HEK293 (cell line): Measurements from ENCODE around the gene BRAT1.

Source experiments
- CTCF ChIA-PET: fragments of 350-600 bp; formaldehyde crosslinking; extraction: SDS; loops from one replicate; lab custom pipeline; 2021; ENCODE audit warnings: antibody characterized with exemption; lab: Yijun Ruan, JAX
- POLR2A ChIA-PET: fragments of 300-600 bp; formaldehyde crosslinking; extraction: SDS; loops from one replicate; lab custom pipeline; 2020; ENCODE audit warnings: antibody characterized with exemption, inconsistent platforms; lab: Yijun Ruan, JAX
- H3K27ac ChIP-seq: fragments of 200-500 bp; sonication (Bioruptor generic); 2 replicates; pipeline ENCODE4 v1.5.1; 2014; ENCODE audit warnings: low read depth, low read length, control low read depth, inconsistent platforms; ENCODE audit errors: extremely low read depth
- H3K36me3 ChIP-seq, 2 experiments: fragments of 200-500 bp in 1 of 2; sonication (Bioruptor generic) in 1 of 2; 1 replicate in 1 of 2; 2 replicates in 1 of 2; pipeline ENCODE4 v1.5.1; 2014 to 2017; ENCODE audit warnings: inconsistent platforms in 2 of 2, low read length in 2 of 2; ENCODE audit not compliant: control insufficient read depth in 2 of 2, insufficient read depth in 1 of 2
- H3K4me1 ChIP-seq: fragments of 200-500 bp; sonication (Bioruptor generic); 2 replicates; pipeline ENCODE4 v1.5.1; 2014; ENCODE audit warnings: mild to moderate bottlenecking, low read length, inconsistent platforms; ENCODE audit not compliant: control insufficient read depth, insufficient read depth
- H3K4me3 ChIP-seq: 2 replicates; pipeline ENCODE4 v1.5.1; 2011; ENCODE audit warnings: low read depth, mild to moderate bottlenecking, control low read depth, low read length, moderate library complexity
- H3K9me3 ChIP-seq: fragments of 200-500 bp; sonication (Bioruptor generic); 2 replicates; pipeline ENCODE4 v1.5.1; 2014; ENCODE audit warnings: low read depth, low read length, inconsistent platforms; ENCODE audit not compliant: control insufficient read depth, insufficient read depth
- EGR2 ChIP-seq: fragments of 450-650 bp; formaldehyde crosslinking; IDR thresholded peaks from 2 replicates; pipeline ENCODE4 v1.5.1; 2016; ENCODE audit warnings: low read depth, missing biosample characterization, missing genetic modification characterization
- GLIS1 ChIP-seq: fragments of 450-650 bp; formaldehyde crosslinking; IDR thresholded peaks from 2 replicates; pipeline ENCODE4 v1.5.1; 2016; ENCODE audit warnings: missing biosample characterization, missing genetic modification characterization
- PRDM1 ChIP-seq: fragments of 450-650 bp; formaldehyde crosslinking; IDR thresholded peaks from 2 replicates; pipeline ENCODE4; 2016; ENCODE audit warnings: missing biosample characterization, missing genetic modification characterization
- RBAK ChIP-seq: fragments of 450-650 bp; formaldehyde crosslinking; IDR thresholded peaks from 2 replicates; pipeline ENCODE4 v1.5.1; 2016; ENCODE audit warnings: missing biosample characterization, missing genetic modification characterization
- ZBTB17 ChIP-seq: fragments of 450-650 bp; formaldehyde crosslinking; IDR thresholded peaks from 2 replicates; pipeline ENCODE4 v1.5.1; 2016; ENCODE audit warnings: missing biosample characterization, missing genetic modification characterization
- ZBTB21 ChIP-seq: fragments of 450-650 bp; formaldehyde crosslinking; IDR thresholded peaks from 2 replicates; pipeline ENCODE4 v1.5.1; 2017; ENCODE audit warnings: missing biosample characterization, missing genetic modification characterization
- ZFHX2 ChIP-seq: fragments of 450-650 bp; formaldehyde crosslinking; conservative IDR thresholded peaks from 2 replicates; pipeline ENCODE4 v1.5.1; 2016; ENCODE audit warnings: missing biosample characterization, missing genetic modification characterization
- ZIC2 ChIP-seq: fragments of 450-650 bp; formaldehyde crosslinking; IDR thresholded peaks from 2 replicates; pipeline ENCODE4 v1.5.1; 2016; ENCODE audit warnings: missing biosample characterization, missing genetic modification characterization
- ZNF174 ChIP-seq: fragments of 450-650 bp; formaldehyde crosslinking; IDR thresholded peaks from 2 replicates; pipeline ENCODE4 v1.5.0; 2017; ENCODE audit warnings: missing biosample characterization, mild to moderate bottlenecking, missing genetic modification characterization
- ZNF211 ChIP-seq: fragments of 450-650 bp; formaldehyde crosslinking; IDR thresholded peaks from 2 replicates; pipeline ENCODE4 v1.5.1; 2016; ENCODE audit warnings: low read depth, missing biosample characterization, missing genetic modification characterization
- ZNF354C ChIP-seq: fragments of 450-650 bp; formaldehyde crosslinking; IDR thresholded peaks from 2 replicates; pipeline ENCODE4 v1.5.1; 2016; ENCODE audit warnings: missing biosample characterization, missing genetic modification characterization, low read depth, borderline replicate concordance
- ZNF366 ChIP-seq: fragments of 450-650 bp; formaldehyde crosslinking; conservative IDR thresholded peaks from 2 replicates; pipeline ENCODE4 v1.5.1; 2016; ENCODE audit warnings: missing biosample characterization, missing genetic modification characterization
- ZNF449 ChIP-seq: fragments of 450-650 bp; formaldehyde crosslinking; IDR thresholded peaks from 2 replicates; pipeline ENCODE4 v1.5.1; 2017; ENCODE audit warnings: missing biosample characterization, mild to moderate bottlenecking, missing genetic modification characterization, moderate library complexity
- ZNF501 ChIP-seq: fragments of 450-650 bp; formaldehyde crosslinking; IDR thresholded peaks from 2 replicates; pipeline ENCODE4 v1.5.1; 2016; ENCODE audit warnings: missing biosample characterization, missing genetic modification characterization
- ZNF530 ChIP-seq: fragments of 450-650 bp; formaldehyde crosslinking; IDR thresholded peaks from 2 replicates; pipeline ENCODE4 v1.5.1; 2016; ENCODE audit warnings: low read depth, missing biosample characterization, missing genetic modification characterization
- ZNF544 ChIP-seq: fragments of 450-650 bp; formaldehyde crosslinking; IDR thresholded peaks from 2 replicates; pipeline ENCODE4 v1.5.0; 2017; ENCODE audit warnings: missing biosample characterization, missing genetic modification characterization
- ZNF548 ChIP-seq: fragments of 450-650 bp; formaldehyde crosslinking; IDR thresholded peaks from 2 replicates; pipeline ENCODE4 v1.5.1; 2016; ENCODE audit warnings: missing biosample characterization, missing genetic modification characterization
- ZNF560 ChIP-seq: fragments of 450-650 bp; formaldehyde crosslinking; IDR thresholded peaks from 2 replicates; pipeline ENCODE4 v1.5.1; 2017; ENCODE audit warnings: missing biosample characterization, missing genetic modification characterization, borderline replicate concordance
- ZNF610 ChIP-seq: fragments of 450-650 bp; formaldehyde crosslinking; IDR thresholded peaks from 2 replicates; pipeline ENCODE4 v1.5.1; 2016; ENCODE audit warnings: missing biosample characterization, missing genetic modification characterization, borderline replicate concordance
- ZNF664 ChIP-seq: fragments of 450-650 bp; formaldehyde crosslinking; IDR thresholded peaks from 2 replicates; pipeline ENCODE4 v1.5.1; 2016; ENCODE audit warnings: missing biosample characterization, missing genetic modification characterization
- ZNF768 ChIP-seq: fragments of 450-650 bp; formaldehyde crosslinking; IDR thresholded peaks from 2 replicates; pipeline ENCODE4 v1.5.1; 2018; ENCODE audit warnings: missing biosample characterization, mild to moderate bottlenecking, missing genetic modification characterization
- TF ChIP-seq, protein P1 (sequence below): fragments of 450-650 bp; formaldehyde crosslinking; IDR thresholded peaks from 2 replicates; pipeline ENCODE4 v1.5.1; 2017; ENCODE audit warnings: missing biosample characterization, missing genetic modification characterization

Gene BRAT1

DNA sequence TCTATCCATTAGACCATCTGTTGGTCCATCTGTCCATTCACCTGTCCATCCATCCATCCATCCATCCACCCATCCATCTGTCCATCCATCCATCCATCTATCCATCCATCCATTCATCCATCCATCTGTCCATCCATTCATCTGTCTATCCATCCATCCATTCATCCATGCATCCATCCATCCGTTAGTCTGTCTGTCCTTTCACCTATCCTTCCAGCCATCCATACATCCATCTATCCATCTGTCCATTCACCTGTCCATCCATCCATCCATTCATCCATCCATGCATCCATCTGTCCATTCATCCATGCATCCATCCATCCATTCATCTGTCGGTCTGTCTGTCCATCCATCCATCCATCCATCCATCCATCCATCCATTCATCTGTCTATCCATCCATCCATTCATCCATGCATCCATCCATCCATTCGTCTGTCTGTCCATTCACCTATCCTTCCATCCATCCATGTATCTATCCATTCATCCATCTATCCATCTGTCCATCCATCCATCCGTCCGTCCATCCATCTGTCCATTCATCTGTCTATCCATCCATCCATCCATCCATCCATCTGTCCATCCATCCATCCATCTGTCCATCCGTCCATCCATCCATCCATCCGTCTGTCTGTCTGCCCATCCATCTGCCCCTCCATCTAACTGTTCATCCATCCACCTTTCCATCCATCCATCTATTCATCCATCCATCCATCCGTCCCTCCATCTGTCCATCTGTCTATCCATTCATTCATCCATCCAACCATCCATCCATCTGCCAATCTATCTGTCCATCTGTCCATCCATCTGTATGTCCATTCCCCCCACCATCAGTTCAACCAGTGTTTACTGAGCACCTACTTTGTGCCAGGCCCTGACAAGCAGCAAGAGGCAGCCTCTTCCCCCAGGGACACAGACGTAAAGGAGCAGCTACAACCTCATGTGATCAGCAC is 40.6 kb downstream of the BRAT1 start (continued):
- TF ChIP-seq, protein P1, sequence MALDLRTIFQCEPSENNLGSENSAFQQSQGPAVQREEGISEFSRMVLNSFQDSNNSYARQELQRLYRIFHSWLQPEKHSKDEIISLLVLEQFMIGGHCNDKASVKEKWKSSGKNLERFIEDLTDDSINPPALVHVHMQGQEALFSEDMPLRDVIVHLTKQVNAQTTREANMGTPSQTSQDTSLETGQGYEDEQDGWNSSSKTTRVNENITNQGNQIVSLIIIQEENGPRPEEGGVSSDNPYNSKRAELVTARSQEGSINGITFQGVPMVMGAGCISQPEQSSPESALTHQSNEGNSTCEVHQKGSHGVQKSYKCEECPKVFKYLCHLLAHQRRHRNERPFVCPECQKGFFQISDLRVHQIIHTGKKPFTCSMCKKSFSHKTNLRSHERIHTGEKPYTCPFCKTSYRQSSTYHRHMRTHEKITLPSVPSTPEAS (tag by site-specific recombination) = no peak
- TF ChIP-seq ZNF610 (tag by site-specific recombination) (no peak), ZNF449 (tag by site-specific recombination) (no peak), ZNF664 (tag by site-specific recombination) (peak; percentile 99), ZBTB17 (peak; percentile 96), RBAK (no peak), ZNF548 (tag by site-specific recombination) (no peak), ZNF501 (tag by site-specific recombination) (no peak)

- Histone ChIP-seq H3K27ac (no peak overlapping the region), H3K4me3 (no peak overlapping the region), H3K9me3 (no peaks in the 10 kb centered on the region), H3K36me3 (no peaks in the 10 kb centered on the region), H3K4me1 (no peaks in the 10 kb centered on the region; the same call in 1 of the 2 replicates)
- POLR2A ChIA-PET = no interaction called here
- TF ChIP-seq GLIS1 (peak; percentile 22; the same call in 1 of the 2 replicates), ZNF354C (no peak), ZIC2 (tag by site-specific recombination) (peak; percentile 33; the same call in 1 of the 2 replicates), ZNF366 (tag by site-specific recombination) (no peak), PRDM1 (tag by site-specific recombination) (no peak)
- CTCF ChIA-PET = no interaction called here
Measured at GRCh38 chr7:2513702-2514101, 41.6 kb downstream of the BRAT1 start.

- POLR2A ChIA-PET = no interaction called here
- Histone ChIP-seq H3K9me3 (no peaks in the 10 kb centered on the region), H3K4me1 (no peaks in the 10 kb centered on the region; the same call in 1 of the 2 replicates), H3K4me3 (no peak overlapping the region), H3K27ac (no peak overlapping the region), H3K36me3 (no peaks in the 10 kb centered on the region)
- peak; percentile 72 for TF ChIP-seq ZFHX2 (tag by site-specific recombination)
- TF ChIP-seq ZNF211 = no peak
- peak; percentile 84 for TF ChIP-seq EGR2 (tag by site-specific recombination)
- TF ChIP-seq ZNF560 (tag by site-specific recombination) = no peak
- TF ChIP-seq ZNF768 (tag by site-specific recombination) = no peak
- no peak for TF ChIP-seq ZNF530 (tag by site-specific recombination)
- TF ChIP-seq ZNF174 = no peak
- TF ChIP-seq ZBTB21 = no peak
- TF ChIP-seq ZNF544 = no peak
- CTCF ChIA-PET = no interaction called here
Measured at GRCh38 chr7:2512713-2513112, 42.6 kb downstream of the BRAT1 start.
